SKM-1 treated with dmso at 0.1 percent for 144 hours (cell line): ENCODE measurements around the gene TAS2R3.
A peak's percentile ranks its signal among the peaks of the same experiment; 100 is the strongest.
"Not testable (repeated sequence)": the region's sequence is repeated elsewhere in the genome, so short reads cannot be mapped to it uniquely, and the experiment has no call there.

Experiments
- DNase-seq: peaks from one replicate; lab custom pipeline; 2025; ENCODE audit not compliant: unreplicated experiment; lab: John Stamatoyannopoulos, UW

TAS2R3 gene

GRCh38 chr7:141763797-141764196, at the start of gene TAS2R3:
TAS2R3 (plus strand) TSS chr7:141764097; CDS start chr7:141764159, 62 bp downstream.
- no peak for DNase-seq

DNA sequence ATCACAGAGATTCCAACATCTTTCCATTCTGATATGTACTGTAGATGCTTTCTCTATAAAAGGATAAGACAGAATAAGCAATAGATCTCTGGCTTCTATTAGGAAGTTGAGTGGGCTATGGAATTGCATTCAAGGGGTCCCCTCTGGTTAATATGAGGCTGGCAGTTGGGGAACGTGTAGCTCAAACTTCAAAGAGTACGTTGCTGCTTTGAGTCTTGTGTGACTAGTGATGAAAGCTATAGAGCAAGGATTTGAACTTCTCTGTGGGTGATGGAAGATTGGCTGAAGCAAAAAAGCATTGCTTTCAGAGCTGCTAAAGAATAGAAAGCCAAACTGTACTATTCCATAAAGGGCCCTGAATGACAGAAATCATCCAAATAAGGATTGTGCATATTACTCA, 49.3 kb upstream of the TAS2R3 start:
- DNase-seq: no peak

DNA sequence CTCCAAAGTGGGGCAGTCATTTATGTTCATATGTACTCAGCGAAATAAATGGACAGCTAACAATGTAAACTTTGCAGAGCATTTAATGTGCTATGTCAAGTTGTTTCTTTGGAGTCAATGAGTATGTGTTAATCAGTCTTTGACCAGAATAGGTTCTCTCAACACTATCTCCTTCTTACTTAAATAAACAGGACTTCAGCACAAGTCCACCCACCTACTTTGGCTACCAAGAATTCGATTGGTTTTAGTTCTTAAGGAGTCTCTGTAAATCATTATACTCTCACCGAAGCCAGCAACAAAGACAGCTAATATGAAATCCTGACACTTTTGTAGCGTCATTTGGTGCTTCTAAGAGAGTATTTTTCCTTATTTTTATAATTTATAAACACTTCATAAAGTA, 48.9 kb upstream of the TAS2R3 start:
- no peak for DNase-seq

DNA sequence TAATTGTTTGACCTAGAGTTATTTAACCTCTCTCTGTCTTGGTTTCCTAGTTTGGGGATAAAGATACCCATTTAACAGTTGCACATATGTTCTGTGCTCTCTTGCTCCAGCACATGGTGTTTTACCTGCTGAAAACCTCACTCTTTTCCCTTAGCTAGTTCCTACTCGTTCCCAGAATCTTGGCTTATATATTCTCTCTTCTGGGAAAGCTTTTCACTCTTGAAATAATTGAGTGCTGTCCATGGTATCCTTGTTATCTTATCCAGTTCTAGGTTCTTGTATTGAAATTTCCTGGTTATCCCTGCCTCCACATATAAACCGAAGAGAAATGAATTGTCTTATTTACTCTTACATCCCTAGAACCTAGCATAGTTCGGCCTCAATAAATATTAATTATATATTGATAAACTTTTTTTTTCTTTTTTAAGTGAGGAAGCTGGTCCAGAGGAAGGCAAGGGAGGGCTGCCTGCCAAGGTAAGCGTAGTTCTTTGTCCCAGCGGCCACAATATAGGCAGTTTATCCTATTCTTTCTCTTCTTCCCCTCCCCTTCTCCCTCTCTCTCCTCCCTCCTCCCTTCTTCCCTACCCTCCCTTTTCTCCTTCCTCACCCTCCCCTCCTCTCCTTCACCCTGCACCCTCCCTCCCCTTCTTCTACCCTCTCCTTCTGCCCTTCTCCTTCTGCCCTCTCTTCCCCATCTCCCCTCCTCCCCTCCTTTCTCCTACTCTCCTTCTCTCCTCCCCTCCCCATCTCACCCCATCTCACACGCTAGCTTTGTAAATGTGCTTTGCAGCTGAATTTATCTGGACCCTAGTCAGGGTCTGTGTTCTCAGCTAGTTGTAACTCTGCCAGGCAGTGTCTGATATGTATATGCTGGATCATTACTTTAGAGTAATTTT, 47.9 kb upstream of the TAS2R3 start:
- DNase-seq: no peak

GRCh38 chr7:141717450-141717849, 46.4 kb upstream of the TAS2R3 start:
- DNase-seq: no peak

DNA sequence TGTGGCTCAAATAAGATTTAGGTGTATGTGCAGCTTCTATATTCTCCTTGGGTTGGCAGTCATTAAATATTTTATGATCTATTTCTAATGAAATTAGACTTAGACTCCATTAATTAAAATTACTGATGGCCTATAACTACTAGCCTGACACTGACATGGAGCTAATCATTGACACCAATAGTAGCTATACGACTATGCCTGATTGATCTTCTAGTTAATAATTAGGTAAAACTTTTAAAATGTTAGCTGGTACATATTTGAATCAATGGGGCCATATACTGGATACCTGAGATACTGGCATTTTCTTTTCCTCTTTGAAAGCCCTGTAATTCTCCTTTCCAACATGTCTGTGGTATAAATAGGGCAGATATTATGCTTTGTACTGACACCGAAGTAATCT, 41.4 kb upstream of the TAS2R3 start:
- no peak for DNase-seq

DNA sequence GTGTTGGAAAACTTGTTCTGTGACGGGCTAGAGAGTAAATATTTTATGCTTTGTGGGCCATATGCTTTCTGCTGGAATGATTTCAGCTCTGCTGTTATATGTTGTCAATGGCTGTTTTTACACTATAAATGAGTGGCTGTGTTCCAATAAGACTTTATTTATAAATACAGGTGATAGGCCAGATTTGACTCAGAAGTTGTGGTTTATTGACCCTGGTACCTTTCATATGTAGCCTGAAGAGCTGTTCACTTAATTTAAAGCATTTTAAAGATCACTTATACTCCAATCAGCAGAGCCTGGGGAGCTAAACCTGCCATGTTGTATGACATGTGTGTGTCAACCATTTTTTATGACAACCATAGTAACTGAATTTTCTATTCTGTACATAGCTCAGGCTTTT, 34.9 kb upstream of the TAS2R3 start:
- no peak for DNase-seq

DNA sequence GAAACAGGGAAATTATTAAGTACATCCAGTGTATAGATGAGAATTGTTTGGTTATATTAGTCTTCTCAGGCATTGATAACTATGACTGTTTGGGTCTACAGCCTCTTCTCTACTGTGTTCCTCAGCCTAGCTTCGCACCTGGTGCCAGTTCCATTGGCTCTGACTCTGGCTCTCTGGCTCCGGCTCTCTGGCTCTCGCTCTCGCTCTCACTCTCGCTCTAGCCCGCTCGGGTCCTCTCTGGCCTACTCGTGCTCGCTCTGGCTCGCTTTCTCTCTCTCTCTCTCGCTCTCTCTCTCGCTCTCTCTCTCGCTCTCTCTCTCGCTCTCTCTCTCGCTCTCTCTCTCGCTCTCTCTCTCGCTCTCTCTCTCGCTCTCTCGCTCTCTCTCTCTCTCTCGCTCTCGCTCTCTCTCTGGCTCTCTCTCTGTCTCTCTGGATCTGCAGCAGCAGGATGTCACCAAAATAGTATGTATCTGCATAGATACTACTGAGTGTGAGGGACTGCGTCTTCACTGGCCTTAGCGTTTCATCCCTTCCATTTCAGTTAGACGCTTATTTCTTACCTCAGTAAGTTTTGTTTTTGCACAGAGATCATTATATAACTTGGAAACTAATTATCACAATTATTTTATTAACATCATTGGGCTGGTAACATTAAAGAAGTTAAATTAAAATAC, 32.3 kb upstream of the TAS2R3 start:
- no peak for DNase-seq

DNA sequence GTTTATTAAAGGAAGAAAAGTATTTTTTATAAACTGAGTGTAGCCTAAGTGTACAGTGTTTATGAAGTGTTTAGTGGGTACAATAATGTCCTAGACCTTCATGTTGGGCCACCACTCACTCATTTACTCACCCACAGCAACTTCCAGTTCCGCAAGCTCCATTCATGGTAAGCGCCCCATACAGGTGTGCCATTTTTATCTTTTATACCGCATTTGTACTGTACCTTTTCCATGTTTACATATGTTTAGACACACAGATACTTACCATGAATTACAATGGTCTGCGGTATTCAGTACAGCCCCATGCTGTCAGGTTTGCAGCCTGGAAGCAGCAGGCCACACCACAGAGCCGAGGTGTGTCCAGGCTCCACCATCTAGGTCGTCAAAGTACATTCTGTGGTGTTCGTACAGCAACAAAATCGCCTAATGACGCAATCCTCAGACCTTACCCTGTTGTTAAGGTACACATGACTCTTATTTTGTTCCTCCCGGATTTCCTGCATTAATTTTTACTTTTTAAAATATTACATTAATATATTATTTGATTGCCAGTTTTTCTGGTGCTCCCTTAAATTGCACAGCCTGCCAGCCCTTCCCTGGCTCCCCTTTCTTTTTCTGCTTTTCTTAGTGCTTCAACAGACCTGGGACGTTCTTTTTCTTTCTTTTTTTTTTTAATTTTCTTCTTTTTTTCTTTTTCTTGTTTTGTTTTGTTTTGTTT, 26.6 kb upstream of the TAS2R3 start:
- DNase-seq: peak; percentile 7

- DNase-seq: peak; percentile 99
These were observed 25.9 kb upstream of the TAS2R3 start, which contains the start of gene SSBP1 for GRCh38 chr7:141737836-141738591. SSBP1 (plus strand) TSS chr7:141738358; CDS start chr7:141739167, 809 bp downstream.

- DNase-seq: no peak
These were observed 25.3 kb upstream of the TAS2R3 start for GRCh38 chr7:141738592-141739013.

- DNase-seq: no peak
These were observed 24.6 kb upstream of the TAS2R3 start for GRCh38 chr7:141739250-141739649.

GRCh38 chr7:141742229-141742628, 21.7 kb upstream of the TAS2R3 start:
- no peak for DNase-seq

DNA sequence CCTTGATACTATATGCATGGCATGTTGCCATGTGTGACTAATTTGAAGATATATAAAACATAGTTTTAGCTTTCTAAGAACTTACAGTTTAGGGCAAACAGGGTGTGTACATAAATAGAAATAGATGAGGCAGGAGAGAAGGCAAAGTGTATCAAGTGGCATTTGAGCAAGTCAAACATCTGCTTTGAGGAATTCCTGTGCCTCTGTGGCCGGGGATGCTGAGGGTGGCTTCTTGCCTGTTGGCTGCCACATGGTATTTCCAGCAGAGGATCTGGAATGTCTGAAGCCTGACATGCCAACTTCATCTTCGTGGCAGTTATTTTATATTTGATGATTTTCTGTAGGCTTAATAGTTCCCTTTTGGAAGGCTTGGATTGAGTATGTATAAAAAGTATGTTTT, 19.8 kb upstream of the TAS2R3 start:
- DNase-seq: no peak

DNA sequence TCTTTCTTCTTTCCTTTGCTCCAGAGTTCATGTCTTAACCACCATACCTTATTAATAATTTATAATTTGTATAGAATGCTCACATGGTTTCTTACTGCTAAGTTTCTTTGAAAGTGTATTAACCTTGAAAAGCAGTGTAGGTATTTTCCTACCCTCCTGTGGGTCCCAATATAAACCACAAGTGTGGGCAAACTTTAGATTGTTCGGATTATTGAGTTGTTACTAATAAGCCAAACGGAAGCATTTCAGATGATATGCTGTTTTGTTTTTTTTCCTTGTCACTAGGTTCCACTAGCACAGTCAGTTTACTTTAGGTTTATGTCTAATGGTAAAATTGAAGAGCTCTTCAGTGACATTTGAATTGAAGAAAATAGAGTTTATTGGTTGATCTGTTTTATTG, 15.5 kb upstream of the TAS2R3 start:
- DNase-seq: no peak

- DNase-seq: not testable (repeated sequence)
These were observed 12.0 kb upstream of the TAS2R3 start for GRCh38 chr7:141751904-141752303.

DNA sequence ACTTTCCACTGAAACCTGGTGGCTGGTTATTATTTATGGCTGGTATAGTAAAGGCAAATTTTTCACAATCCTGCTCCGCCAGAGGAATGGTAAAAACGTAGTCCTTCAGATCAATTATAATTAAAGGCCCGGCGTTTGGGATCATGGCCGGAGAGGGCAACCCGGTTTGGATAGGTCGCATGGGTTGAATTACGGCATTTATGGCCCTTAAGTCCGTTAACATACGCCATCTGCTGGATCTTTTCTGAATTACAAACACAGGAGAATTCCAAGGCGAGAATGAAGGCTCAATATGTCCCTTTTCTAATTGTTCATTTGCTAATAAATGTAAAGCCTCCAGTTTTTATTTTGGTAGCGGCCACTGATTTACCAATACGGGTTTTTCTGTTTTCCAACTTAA, 11.3 kb upstream of the TAS2R3 start:
- no peak for DNase-seq

- DNase-seq: peak; percentile 32
These were observed 9.0 kb upstream of the TAS2R3 start for GRCh38 chr7:141754939-141755338.

- not testable (repeated sequence) for DNase-seq
These were observed 6.2 kb downstream of the TAS2R3 start for GRCh38 chr7:141770083-141770583.

- no peak for DNase-seq
These were observed 12.5 kb downstream of the TAS2R3 start, which contains the start of gene TAS2R4 for GRCh38 chr7:141776374-141776773. TAS2R4 (plus strand) TSS chr7:141776674; CDS start chr7:141778489, 1,815 bp downstream.
